ENCODE results near the gene SCYL2. TPM values are rescaled to one million over a fixed set of nuclear protein-coding genes. Genes with fewer than 3 reads are reported as not detected.
"Not testable (repeated sequence)": the region's sequence is repeated elsewhere in the genome, so short reads cannot be mapped to it uniquely, and the experiment has no call there.

SCYL2 gene, protein sequence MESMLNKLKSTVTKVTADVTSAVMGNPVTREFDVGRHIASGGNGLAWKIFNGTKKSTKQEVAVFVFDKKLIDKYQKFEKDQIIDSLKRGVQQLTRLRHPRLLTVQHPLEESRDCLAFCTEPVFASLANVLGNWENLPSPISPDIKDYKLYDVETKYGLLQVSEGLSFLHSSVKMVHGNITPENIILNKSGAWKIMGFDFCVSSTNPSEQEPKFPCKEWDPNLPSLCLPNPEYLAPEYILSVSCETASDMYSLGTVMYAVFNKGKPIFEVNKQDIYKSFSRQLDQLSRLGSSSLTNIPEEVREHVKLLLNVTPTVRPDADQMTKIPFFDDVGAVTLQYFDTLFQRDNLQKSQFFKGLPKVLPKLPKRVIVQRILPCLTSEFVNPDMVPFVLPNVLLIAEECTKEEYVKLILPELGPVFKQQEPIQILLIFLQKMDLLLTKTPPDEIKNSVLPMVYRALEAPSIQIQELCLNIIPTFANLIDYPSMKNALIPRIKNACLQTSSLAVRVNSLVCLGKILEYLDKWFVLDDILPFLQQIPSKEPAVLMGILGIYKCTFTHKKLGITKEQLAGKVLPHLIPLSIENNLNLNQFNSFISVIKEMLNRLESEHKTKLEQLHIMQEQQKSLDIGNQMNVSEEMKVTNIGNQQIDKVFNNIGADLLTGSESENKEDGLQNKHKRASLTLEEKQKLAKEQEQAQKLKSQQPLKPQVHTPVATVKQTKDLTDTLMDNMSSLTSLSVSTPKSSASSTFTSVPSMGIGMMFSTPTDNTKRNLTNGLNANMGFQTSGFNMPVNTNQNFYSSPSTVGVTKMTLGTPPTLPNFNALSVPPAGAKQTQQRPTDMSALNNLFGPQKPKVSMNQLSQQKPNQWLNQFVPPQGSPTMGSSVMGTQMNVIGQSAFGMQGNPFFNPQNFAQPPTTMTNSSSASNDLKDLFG
- 10 to 100 TPM; 47.8 to 68.8 (median 54.9) TPM for total RNA-seq

DNA sequence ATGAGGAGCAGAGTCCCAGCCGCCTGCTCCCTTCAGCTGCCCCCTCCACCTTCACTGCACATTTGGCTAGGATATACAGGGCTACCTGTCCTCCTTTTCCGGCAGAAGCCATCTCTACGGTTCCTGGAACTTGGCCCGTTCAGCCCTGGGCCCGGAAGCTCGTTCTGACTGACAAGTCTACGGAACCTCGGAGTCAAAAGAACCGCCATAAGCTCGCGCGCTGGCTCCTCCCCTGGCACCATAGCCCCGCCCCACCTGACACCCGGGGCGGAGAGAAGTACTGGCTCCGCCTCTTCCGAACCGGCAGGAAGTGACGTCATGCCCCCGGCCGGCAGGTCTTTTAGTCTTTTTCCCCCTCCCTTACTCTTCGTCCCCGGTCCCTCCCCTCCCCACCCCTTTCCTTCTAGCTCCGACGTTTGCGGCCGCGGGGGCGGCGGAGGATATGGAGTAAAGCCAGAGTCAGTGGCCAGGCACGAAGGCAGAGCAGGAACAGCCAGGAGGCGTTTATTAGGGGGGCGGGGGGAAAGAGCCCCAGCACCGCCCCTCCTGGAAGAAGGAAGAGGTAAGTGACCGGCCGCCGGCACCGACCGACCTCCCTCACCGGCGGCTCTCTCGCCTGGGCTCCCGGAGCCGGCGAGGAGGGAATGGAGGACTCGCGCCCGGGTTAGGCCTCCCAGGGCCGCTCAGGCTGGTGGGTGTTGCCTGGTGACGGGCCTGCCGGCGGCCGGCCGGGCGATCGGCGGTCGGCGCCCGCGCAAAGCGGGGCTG is at the start of gene SCYL2, which contains the start of gene DEPDC4:
TSS of gene SCYL2 (plus strand) at position 343 of the 768 bp plus-strand sequence. CDS start 15,794 bp downstream, outside the sequence.
TSS of gene DEPDC4 (minus strand) at position 245 of the 768 bp plus-strand sequence. CDS start at position 242, 3 bp downstream.
- H3K4me3 ChIP-seq (replicated peaks in 1 of 3) = peak within 1 kb of the TSS; percentile 74 to 90 (median 89)
- no peaks in the 10 kb centered on the region for H3K9me3 ChIP-seq
- TF ChIP-seq CTCF (IDR thresholded peaks at IDR 0.05) (no peak), POLR2A (IDR thresholded peaks at IDR 0.05) (peak in 1 of 2 donors; percentile 81)
- intact Hi-C loops (cut with DNase I) = no loop called here
- no peaks in the 10 kb centered on the region for H3K36me3 ChIP-seq
- no peaks in the 10 kb centered on the region for H3K27me3 ChIP-seq
- 1% methylated on average over 27 to 36 of the region's 62 CpGs for WGBS, 2 donors
- peak within 1 kb of the TSS; percentile 91 to 96 (median 94) for H3K27ac ChIP-seq
- DNase-seq = peak; percentile 95 to 96
- H3K4me1 ChIP-seq = peaks cover 13 to 15% of the 10 kb centered on the region in 2 donors

DNA sequence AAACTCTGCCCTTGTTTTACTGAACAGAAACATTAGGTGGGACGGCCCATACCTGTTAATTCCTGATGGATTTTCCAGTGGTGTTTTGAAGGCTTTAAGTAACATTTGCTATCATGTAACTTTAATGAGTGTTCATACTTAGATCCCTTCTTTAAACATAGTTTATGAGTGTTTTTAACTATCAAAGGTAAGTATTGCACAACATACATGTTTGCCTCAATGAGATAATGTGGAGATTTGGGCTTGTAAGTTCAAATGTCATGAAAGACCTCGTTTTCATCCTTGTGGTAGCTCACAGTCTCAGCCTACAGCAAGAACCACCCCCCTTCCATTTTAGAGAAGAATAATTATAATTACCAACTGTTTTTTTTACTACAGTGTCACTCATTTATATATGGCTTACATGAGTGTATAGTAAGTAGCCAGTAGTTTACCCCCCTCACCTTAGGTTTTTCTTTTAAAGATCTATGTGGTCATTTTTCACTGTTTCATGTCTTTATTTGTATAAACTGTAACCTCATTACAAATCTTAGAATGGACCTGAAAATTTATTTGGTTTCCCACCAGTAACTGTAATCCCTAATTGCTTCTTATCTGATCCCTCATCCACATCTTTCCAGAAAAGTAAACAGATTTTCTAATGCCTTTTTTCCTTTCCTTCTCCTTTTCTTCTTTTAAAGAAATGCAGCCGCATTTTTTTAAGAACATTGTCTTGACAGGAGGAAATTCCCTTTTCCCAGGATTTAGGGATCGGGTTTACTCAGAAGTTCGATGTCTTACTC is 47.5 kb upstream of the SCYL2 start:
- Histone ChIP-seq H3K27ac (no peak overlapping the region), H3K4me1 (peaks cover 0 to 7% of the 10 kb centered on the region in 2 donors), H3K4me3 (replicated peaks in 1 of 3) (no peak overlapping the region), H3K36me3 (peaks cover 12 to 17% of the 10 kb centered on the region in 2 donors), H3K27me3 (no peaks in the 10 kb centered on the region), H3K9me3 (no peaks in the 10 kb centered on the region)
- intact Hi-C loops (cut with DNase I) = no loop called here
- no peak for DNase-seq
- TF ChIP-seq CTCF (IDR thresholded peaks at IDR 0.05) (no peak), POLR2A (IDR thresholded peaks at IDR 0.05) (no peak)
- 83 to 84% methylated on average over 5 of the region's 5 CpGs for WGBS, 2 donors

DNA sequence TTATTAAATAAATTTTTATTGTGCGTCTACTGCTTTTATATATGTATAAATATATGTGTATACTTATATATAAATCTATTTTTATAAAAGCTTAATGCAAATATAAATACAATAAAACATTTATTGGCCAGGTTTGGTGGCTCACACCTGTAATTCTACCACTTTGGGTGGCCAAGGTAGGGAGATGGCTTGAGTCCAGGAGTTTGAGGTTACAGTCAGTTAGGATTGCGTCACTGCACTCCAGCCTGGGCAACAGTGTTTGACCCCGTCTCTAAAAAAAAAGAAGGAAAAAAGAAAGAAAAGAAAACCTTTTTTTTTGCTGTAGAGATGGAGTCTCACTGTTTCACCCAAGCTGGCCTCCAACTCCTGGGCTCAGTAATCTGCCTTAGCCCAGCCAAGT is 45.5 kb upstream of the SCYL2 start:
- no peak for DNase-seq
- Histone ChIP-seq H3K4me3 (replicated peaks in 1 of 3) (no peak overlapping the region), H3K36me3 (peaks cover 17 to 21% of the 10 kb centered on the region in 2 donors), H3K27ac (no peak overlapping the region), H3K9me3 (no peaks in the 10 kb centered on the region), H3K4me1 (no peaks in the 10 kb centered on the region), H3K27me3 (no peaks in the 10 kb centered on the region)
- intact Hi-C loops (cut with DNase I) = no loop called here
- TF ChIP-seq CTCF (IDR thresholded peaks at IDR 0.05) (no peak), POLR2A (IDR thresholded peaks at IDR 0.05) (no peak)
- WGBS, 2 donors = 92 to 95% methylated on average over 3 of the region's 3 CpGs

DNA sequence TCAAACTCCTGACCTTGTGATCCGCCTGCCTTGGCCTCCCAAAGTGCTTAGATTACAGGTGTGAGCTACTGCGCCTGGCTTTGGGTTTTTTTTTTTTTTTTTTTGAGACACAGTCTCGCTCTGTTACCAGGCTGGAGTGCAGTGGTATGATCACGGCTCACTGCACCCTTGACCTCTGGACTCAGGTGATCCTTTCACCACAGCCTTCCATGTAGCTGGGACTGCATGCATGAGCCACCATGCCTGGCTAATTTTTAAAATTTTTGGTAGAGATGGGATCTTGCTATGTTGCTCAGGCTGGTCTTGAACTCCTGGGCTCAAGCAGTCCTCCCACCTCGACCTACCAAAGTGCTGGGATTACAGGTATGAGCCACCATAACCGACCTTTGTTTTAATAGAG is 44.8 kb upstream of the SCYL2 start:
- H3K9me3 ChIP-seq; intact Hi-C loops (cut with DNase I); H3K27me3 ChIP-seq; H3K27ac ChIP-seq; DNase-seq; H3K4me3 ChIP-seq (replicated peaks in 1 of 3); H3K4me1 ChIP-seq: not testable (repeated sequence)
- peaks cover 17 to 21% of the 10 kb centered on the region in 2 donors for H3K36me3 ChIP-seq
- 93 to 96% methylated on average over 6 of the region's 6 CpGs for WGBS, 2 donors

Data from thyroid gland (tissue), 4 donors.